GM21529 (cell line): ENCODE results near the gene GLYR1.
"Not testable (repeated sequence)": the region's sequence is repeated elsewhere in the genome, so short reads cannot be mapped to it uniquely, and the experiment has no call there.

Source experiments
- ATAC-seq: cut with Tn5 transposase; IDR thresholded peaks from one replicate; pipeline ENCODE4 v1.9.1; 2021; ENCODE audit not compliant: unreplicated experiment

Gene GLYR1

DNA sequence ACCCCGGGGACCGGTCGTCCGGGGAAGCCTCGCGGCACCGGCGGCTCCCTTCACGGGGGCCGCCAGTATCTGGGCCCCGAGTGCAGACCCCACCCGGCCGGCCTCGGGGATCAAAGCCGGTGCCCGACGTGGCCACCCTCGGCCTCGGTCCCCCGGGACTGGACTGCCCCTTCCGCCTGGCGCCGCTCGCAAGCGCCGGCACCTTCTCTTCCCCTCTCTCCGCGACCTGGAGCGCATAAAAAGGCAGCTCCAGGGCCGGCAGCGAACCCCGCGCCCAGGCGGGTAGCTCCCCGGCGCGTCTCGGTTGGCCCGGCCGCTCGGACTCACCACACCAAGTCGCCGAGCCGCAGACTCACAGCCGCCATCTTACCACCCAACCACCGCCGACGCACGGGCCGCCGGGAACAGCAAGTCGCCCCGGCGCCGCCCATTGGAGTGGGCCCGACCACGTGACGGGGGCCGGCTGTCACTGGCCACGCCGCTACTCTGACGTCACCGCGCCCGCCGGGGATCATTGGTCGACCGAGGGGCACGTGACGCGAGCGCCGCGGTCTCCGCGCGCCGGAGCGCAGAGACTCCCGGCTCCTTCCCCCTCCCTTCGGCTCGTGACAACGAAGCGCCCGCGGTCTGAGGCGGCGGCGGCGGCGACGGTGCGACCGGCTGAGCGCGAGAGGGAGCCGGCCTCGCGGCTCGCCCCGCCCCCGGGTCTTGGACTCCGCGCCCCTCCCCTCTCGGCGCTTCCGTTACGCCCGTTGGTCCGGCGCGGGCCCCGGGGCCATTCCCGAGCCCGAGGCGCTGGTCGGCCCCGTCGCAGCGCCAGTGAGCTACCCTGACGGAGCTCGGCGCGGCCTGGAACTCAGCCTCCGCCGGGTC, at the start of gene GLYR1, which contains the start of gene UBN1:
Gene GLYR1 (minus strand): TSS at position 388 of the 873 bp plus-strand sequence. CDS start 23 bp downstream, at position 365.
Gene UBN1 (plus strand): TSS at position 581 of the 873 bp plus-strand sequence. CDS start 5,437 bp downstream, outside the sequence.
- ATAC-seq: peak; percentile 81

- not testable (repeated sequence) for ATAC-seq
These were observed 49.7 kb upstream of the GLYR1 start for GRCh38 chr16:4896761-4897160.

- no peak for ATAC-seq
These were observed 48.3 kb upstream of the GLYR1 start for GRCh38 chr16:4895366-4895765.

DNA sequence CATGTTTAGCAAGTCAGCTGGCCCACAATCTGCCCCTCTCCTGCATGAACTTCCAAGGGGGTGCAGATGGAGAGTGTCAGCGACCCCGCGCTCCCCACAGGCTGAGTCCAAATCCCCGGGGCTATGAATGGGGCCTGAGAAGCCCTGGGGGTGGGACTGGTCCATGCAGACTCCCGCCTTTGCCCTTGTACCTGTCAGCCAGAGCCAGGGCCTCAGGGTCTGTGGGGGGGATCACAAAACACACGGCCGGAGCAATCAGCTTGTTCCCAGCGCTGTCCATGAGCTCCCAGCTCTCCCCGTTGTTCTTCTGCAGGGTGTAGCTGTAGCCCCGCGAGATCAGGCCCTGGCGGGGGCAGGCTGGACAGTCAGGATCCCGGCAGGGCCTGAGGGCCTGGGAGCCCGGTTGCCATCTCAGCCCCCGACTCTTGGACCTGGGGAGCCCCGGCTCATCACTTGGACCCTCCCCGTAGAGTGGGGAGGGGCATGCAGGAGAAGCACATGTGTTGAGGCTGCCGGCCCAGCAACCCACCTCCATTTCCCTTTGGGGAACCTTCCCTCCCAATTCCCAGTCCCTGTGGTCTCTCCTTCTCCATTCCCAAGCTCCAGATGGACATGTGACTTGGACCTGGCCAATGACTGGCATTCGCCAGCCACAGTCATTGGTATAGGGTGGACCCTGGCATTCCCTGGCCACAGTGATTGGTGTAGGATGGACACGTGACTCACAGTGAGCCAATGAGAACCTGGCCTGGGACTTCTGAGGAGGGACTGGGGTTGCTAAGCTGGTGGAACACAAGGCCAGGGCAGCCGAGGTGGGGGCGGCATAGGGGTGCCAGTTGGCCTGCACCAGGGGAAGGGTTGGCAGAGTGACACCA, 47.4 kb upstream of the GLYR1 start:
- no peak for ATAC-seq

- no peak for ATAC-seq
These were observed 46.2 kb upstream of the GLYR1 start for GRCh38 chr16:4893103-4893862.

GRCh38 chr16:4892361-4893102, 45.4 kb upstream of the GLYR1 start:
- ATAC-seq: no peak

DNA sequence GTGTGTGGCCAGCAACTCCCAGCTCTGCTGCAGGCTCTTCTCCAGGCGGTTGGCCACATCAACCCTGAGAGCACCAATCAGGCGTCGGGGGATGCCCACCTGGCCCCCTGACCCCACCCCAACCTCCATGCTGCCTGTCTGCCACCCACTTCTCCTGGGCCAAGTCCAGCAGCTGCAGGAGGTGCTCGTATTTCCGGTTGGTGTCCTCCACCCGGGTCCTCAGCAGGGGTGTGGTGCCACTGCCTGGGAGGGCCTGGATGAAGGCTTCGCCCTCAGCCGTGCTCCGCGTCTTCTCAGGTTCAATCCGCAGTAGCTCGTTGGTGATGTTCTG, 44.8 kb upstream of the GLYR1 start:
- ATAC-seq: no peak

DNA sequence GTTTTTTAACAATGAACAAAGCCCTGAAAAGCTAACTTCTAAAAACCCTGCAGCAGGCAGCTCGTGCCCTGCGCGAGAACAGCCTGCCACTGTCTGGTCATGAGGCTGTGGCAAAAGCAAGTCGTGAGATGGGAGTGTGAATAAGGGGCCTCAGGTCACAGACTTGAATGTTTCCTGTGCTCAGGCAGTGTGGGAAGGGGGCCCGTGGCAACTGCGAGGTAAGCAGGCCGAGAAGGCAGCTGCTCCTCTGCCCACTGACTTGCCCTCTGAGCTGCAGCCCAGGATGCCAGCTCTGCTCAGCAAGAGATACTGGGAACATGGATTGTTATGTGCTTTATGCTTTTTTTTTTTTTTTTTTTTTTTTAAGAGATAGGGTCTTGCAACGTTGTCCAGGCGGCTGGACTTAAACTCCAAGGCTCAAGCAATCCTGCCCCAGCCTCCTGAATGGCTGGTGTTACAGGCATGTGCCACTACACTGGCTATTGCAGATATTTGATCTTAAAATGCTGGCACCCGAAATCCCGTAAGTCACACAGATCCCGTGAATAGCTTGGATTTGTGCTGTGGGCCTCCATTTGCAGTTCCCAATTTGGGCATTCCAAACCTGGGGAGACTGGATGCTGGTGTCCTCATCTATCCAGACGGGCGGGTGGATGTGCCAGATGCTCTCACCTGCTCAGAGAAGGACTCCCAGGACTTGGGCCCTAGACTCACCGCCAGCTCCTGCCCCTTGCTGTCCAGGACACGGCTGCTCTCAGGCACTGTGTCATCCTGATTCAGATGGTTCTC, 44.2 kb upstream of the GLYR1 start:
- no peak for ATAC-seq

- ATAC-seq: no peak
These were observed 43.6 kb upstream of the GLYR1 start for GRCh38 chr16:4890686-4891085.

DNA sequence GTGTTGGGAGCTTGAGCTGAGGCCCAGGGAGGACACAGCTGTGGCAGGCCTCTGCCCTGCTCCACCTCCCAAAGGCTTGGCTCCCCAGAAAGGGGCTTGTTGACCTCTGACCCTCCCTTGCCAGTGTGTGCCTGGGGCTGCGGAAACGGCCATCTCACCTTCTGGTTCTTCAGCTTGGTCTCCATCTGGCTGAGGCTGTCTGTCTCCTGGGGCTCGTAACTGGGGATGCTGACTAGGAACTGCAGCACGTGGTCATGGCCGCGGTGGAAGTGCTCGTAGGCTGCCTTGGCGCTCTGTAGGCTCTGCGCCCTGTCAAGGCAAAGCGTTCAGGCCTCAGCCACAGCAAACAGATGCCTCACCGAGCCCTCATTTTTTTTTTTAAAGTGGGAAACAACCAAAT, 42.9 kb upstream of the GLYR1 start:
- no peak for ATAC-seq

- no peak for ATAC-seq
These were observed 41.5 kb upstream of the GLYR1 start for GRCh38 chr16:4888428-4889135.

GRCh38 chr16:4886151-4886550, 39.1 kb upstream of the GLYR1 start:
- ATAC-seq: no peak

- no peak for ATAC-seq
These were observed 38.1 kb upstream of the GLYR1 start for GRCh38 chr16:4884972-4885874.

DNA sequence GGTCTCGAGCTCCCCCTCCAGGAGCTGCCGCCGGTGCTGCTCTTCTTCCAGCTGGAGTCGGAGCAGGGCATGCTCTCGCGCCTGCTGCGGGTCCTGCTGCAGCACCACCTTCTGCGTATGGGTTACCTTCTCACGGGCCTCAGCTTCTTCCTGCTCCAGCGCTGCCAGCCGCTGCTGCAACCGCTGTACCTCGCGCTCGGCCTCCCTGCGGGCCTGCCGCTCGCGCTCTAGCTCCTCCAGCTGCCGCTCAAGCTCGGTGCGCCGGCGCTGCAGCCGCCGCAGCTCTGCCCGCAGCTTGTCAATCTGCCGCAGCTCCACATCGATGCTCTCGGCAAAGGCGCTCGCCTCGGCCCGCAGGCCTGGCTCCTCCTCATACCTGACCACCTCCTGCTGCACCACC, 37.1 kb upstream of the GLYR1 start:
- no peak for ATAC-seq

- no peak for ATAC-seq
These were observed 36.4 kb upstream of the GLYR1 start for GRCh38 chr16:4883501-4883900.

GRCh38 chr16:4882633-4883285, 35.7 kb upstream of the GLYR1 start:
- ATAC-seq: no peak

GRCh38 chr16:4882000-4882632, 35.0 kb upstream of the GLYR1 start:
- no peak for ATAC-seq
